Neural crest cell (in vitro differentiated cells): Measurements from ENCODE around the gene PTPRR. TPM values are rescaled to one million over a fixed set of nuclear protein-coding genes. Genes with fewer than 3 reads are reported as not detected.

ENCODE experiments used
- DNase-seq: peaks from one replicate; pipeline ENCODE4 v3.0.0; 2021; ENCODE audit warnings: low read depth, mixed read lengths, low spot score
- H3K27ac Mint-ChIP-seq: one replicate; pipeline ENCODE4 v1.8.0; 2021; ENCODE audit warnings: mild to moderate bottlenecking, mixed read lengths; ENCODE audit not compliant: unreplicated experiment
- H3K27me3 Mint-ChIP-seq: 2 replicates; pipeline ENCODE4 v1.8.0; 2021; ENCODE audit warnings: low read depth, mild to moderate bottlenecking, mixed read lengths
- H3K36me3 Mint-ChIP-seq: 2 replicates; pipeline ENCODE4 v1.8.0; 2021; ENCODE audit warnings: low read depth, mild to moderate bottlenecking, mixed read lengths
- H3K4me1 Mint-ChIP-seq: 2 replicates; pipeline ENCODE4 v1.8.0; 2021; ENCODE audit warnings: mixed read lengths
- H3K4me3 Mint-ChIP-seq: one replicate; pipeline ENCODE4 v1.8.0; 2021; ENCODE audit warnings: mild to moderate bottlenecking, mixed read lengths
- H3K9me3 Mint-ChIP-seq: 2 replicates; pipeline ENCODE4 v1.8.0; 2021; ENCODE audit warnings: mixed read lengths
- CTCF ChIP-seq: fragments of 200-600 bp; sonication (generic); conservative IDR thresholded peaks from 2 replicates; pipeline ENCODE4 v1.5.0; 2021; ENCODE audit warnings: antibody characterized with exemption, mild to moderate bottlenecking
- total RNA-seq: library from RNA; stranded (reverse); gene quantifications from 2 replicates; pipeline ENCODE4 v1.2.1, GENCODE V29; 2021

Gene PTPRR
- total RNA-seq, 1 donor from 2014 or later: 0.61 TPM

- no peaks in the 10 kb centered on the region for H3K9me3 Mint-ChIP-seq
- no peak overlapping the region for H3K27ac Mint-ChIP-seq
- DNase-seq: no peak
- no peaks in the 10 kb centered on the region for H3K27me3 Mint-ChIP-seq
- TF ChIP-seq CTCF: no peak
- no peaks in the 10 kb centered on the region for H3K4me1 Mint-ChIP-seq
- no peaks in the 10 kb centered on the region for H3K36me3 Mint-ChIP-seq
- H3K4me3 Mint-ChIP-seq: no peak overlapping the region
These were observed 131.8 kb downstream of the PTPRR start for GRCh38 chr12:70788774-70789173.

GRCh38 chr12:70787612-70788011, 132.9 kb downstream of the PTPRR start:
- Mint-ChIP-seq H3K4me1 (no peaks in the 10 kb centered on the region), H3K9me3 (peaks cover 4% of the 10 kb centered on the region), H3K27ac (no peak overlapping the region), H3K4me3 (no peak overlapping the region), H3K36me3 (no peaks in the 10 kb centered on the region), H3K27me3 (no peaks in the 10 kb centered on the region)
- TF ChIP-seq CTCF: no peak
- DNase-seq: no peak

GRCh38 chr12:70785896-70786295, 134.6 kb downstream of the PTPRR start:
- Mint-ChIP-seq H3K27me3 (no peaks in the 10 kb centered on the region), H3K4me1 (no peaks in the 10 kb centered on the region), H3K4me3 (no peak overlapping the region), H3K36me3 (no peaks in the 10 kb centered on the region), H3K9me3 (peaks cover 4% of the 10 kb centered on the region), H3K27ac (no peak overlapping the region)
- DNase-seq: no peak
- no peak for TF ChIP-seq CTCF

- no peaks in the 10 kb centered on the region for H3K36me3 Mint-ChIP-seq
- no peak for TF ChIP-seq CTCF
- no peak for DNase-seq
- no peaks in the 10 kb centered on the region for H3K27me3 Mint-ChIP-seq
- no peaks in the 10 kb centered on the region for H3K4me1 Mint-ChIP-seq
- H3K4me3 Mint-ChIP-seq: no peak overlapping the region
- H3K9me3 Mint-ChIP-seq: peaks cover 4% of the 10 kb centered on the region
- no peak overlapping the region for H3K27ac Mint-ChIP-seq
These were observed 136.4 kb downstream of the PTPRR start for GRCh38 chr12:70784042-70784668.

GRCh38 chr12:70783455-70783854, 137.1 kb downstream of the PTPRR start:
- Mint-ChIP-seq H3K27ac (no peak overlapping the region), H3K36me3 (no peaks in the 10 kb centered on the region), H3K27me3 (no peaks in the 10 kb centered on the region), H3K4me3 (no peak overlapping the region), H3K4me1 (no peaks in the 10 kb centered on the region), H3K9me3 (peaks cover 4% of the 10 kb centered on the region)
- DNase-seq: no peak
- no peak for TF ChIP-seq CTCF
